Heart left ventricle (tissue), 16 donors: ENCODE measurements around the gene STUB1. TPM values are rescaled to one million over a fixed set of nuclear protein-coding genes. Genes with fewer than 3 reads are reported as not detected.

Experiments used
- ATAC-seq, 4 donors: fragments of 200-7000 bp; cut with Tn5 transposase; one replicate each; pipeline ENCODE4 v1.9.1; 2020 to 2022; ENCODE audit warnings: moderate library complexity in 4 of 4, mild to moderate bottlenecking in 3 of 4, moderate number of reproducible peaks in 1 of 4
- DNase-seq, 5 donors: peaks; one replicate each; pipeline ENCODE4 v3.0.0-alpha.2; 2020
- H3K27ac ChIP-seq, 12 donors: fragments of 200-600 bp; sonication (generic) in 4 of 12; one replicate each; pipeline versions ENCODE4 v1.5.0 to v1.8.0; 2016 to 2022; ENCODE audit warnings: mild to moderate bottlenecking in 2 of 12
- H3K27me3 ChIP-seq, 9 donors: fragments of 200-600 bp; sonication (generic) in 2 of 9; one replicate each; pipeline versions ENCODE4 v1.5.1 to v1.8.0; 2016 to 2022; ENCODE audit warnings: mild to moderate bottlenecking in 3 of 9
- H3K36me3 ChIP-seq, 9 donors: fragments of 200-600 bp; sonication (generic) in 2 of 9; one replicate each; pipeline versions ENCODE4 v1.5.0 to v1.8.0; 2018 to 2022; ENCODE audit warnings: mild to moderate bottlenecking in 2 of 9
- H3K4me1 ChIP-seq, 12 donors: fragments of 200-600 bp; sonication (generic) in 4 of 12; one replicate each; pipeline versions ENCODE4 v1.5.0 to v1.8.0; 2016 to 2022; ENCODE audit warnings: mild to moderate bottlenecking in 3 of 12
- H3K4me3 ChIP-seq, 12 donors: fragments of 200-600 bp; sonication (generic) in 4 of 12; one replicate each; pipeline versions ENCODE4 v1.5.0 to v1.8.0; 2017 to 2022; ENCODE audit warnings: mild to moderate bottlenecking in 9 of 12, moderate library complexity in 4 of 12
- H3K9me3 ChIP-seq, 12 donors: fragments of 200-600 bp; sonication (generic) in 4 of 12; one replicate each; pipeline versions ENCODE4 v1.5.0 to v1.8.0; 2016 to 2022; ENCODE audit warnings: mild to moderate bottlenecking in 1 of 12
- POLR2A ChIP-seq, 2 donors: fragments of 450-650 bp; IDR thresholded peaks; one replicate each; pipeline ENCODE4 v1.6.1; 2017; ENCODE audit warnings: antibody characterized with exemption in 2 of 2, mild to moderate bottlenecking in 2 of 2, moderate library complexity in 2 of 2
- WGBS, 4 donors: extraction: QIAGEN DNeasy Blood & Tissue Kit in 2 of 4; methylation state at CpG; one replicate each; pipeline versions ENCODE4 v1.1.5 to v1.1.7; 2013 to 2018; 5-methylcytosine and 5-hydroxymethylcytosine counted together
- intact Hi-C, 10 donors: fragments of 100-400 bp; cut with DNase I; formaldehyde crosslinking; loops; one replicate each; pipeline versions ENCODE4 v1.11.1 to v1.14.2; 2022
- polyA plus RNA-seq, 2 donors: library from polyadenylated mRNA; stranded (reverse); fragments of 200-250 nt; gene quantifications; one replicate each; pipeline ENCODE4 v1.2.3, GENCODE V29; 2013
- total RNA-seq, 9 donors: library from RNA; depleted of rRNA in 2 of 9; stranded (reverse); fragments of >200 nt in 2 of 9; fragmentation: NEBNext Ultra II Directional in 3 of 9; extraction: Animal tissue kit (Norgen Biotek cat#: 25700) in 3 of 9; gene quantifications; one replicate each; pipeline versions ENCODE4 v1.1.0 to v1.2.4, GENCODE V29; 2016 to 2023
- TF ChIP-seq, protein P1 (sequence below), 12 donors: fragments of 200-600 bp; sonication (generic) in 4 of 12; IDR thresholded peaks; one replicate each; pipeline versions ENCODE4 v1.5.0 to v1.8.0; 2018 to 2022; ENCODE audit warnings: antibody characterized with exemption in 12 of 12, mild to moderate bottlenecking in 5 of 12
- donor health status: ischemic (EF 13 %, LVEDD 7.1; RV severe dilation, severe dysfunction).
- donor health status: healthy with polysubstance abuse.
- donor health status: DM: no; HTN: yes; CAD: no.
- donor health status: DM: no; HTN: no; CAD: no.
- donor health status: ischemic (EF 25% LVEDD 6.9; RV normal size, moderate dysfunction).
- donor health status: ischemic (EF 25% LVEDD 5.7; RV mildly dilated, moderate dysfunction).
- donor health status: healthy.
- donor health status: DM: yes; HTN: yes; CAD: no.
- donor health status: ischemic (EF 35%, LVEDD 5.7; RV mildly dilated, moderate dysfunction).
- donor health status: nonischemic (EF 11% LVEDD 7.7; RV severe dilation, severe dysfunction).
- donor health status: DM: yes; HTN: yes; CAD: no.
- donor health status: PGD.
- donor health status: ischemic (EF 29% LVEDD 5.4; RV normal size, mild dysfunction).
- donor health status: nonischemic (EF 23%, LVEDD 6.1; RV moderate dilation, normal function).

STUB1 gene
- total and polyA plus RNA-seq, 11 donors = 93.7 to 198 (median 116) TPM

DNA sequence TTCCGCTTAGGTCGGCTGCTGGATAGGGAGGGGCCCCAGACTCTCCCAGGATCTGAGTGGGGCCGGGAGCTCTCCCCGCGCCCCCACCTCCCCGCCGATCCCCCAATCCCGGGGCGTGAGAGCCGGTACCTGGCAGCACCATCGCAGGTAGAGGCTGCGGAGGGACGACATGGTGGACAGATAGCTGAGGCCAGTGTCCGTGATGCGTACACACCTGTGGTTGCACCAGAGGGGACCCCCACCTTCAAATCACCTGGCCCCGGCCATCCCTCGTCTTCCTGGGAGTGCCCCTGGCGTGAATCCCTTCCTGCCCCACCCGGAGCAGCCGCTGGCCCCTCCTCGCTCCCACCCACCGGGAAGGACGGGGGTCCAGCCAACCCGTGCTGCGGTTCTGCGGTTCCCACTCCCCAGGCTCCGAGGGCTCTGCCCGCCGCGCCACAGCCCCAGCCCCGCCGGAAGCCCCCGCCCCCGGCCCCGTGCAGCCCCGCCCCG is 14.7 kb downstream of the STUB1 start:
- H3K36me3 ChIP-seq = no peaks in the 10 kb centered on the region
- TF ChIP-seq, protein P1, sequence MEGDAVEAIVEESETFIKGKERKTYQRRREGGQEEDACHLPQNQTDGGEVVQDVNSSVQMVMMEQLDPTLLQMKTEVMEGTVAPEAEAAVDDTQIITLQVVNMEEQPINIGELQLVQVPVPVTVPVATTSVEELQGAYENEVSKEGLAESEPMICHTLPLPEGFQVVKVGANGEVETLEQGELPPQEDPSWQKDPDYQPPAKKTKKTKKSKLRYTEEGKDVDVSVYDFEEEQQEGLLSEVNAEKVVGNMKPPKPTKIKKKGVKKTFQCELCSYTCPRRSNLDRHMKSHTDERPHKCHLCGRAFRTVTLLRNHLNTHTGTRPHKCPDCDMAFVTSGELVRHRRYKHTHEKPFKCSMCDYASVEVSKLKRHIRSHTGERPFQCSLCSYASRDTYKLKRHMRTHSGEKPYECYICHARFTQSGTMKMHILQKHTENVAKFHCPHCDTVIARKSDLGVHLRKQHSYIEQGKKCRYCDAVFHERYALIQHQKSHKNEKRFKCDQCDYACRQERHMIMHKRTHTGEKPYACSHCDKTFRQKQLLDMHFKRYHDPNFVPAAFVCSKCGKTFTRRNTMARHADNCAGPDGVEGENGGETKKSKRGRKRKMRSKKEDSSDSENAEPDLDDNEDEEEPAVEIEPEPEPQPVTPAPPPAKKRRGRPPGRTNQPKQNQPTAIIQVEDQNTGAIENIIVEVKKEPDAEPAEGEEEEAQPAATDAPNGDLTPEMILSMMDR (IDR thresholded peaks at IDR 0.05) = no peak
- TF ChIP-seq POLR2A (IDR thresholded peaks at IDR 0.05) = no peak
- H3K4me1 ChIP-seq = peaks cover 0 to 36% (median 15%) of the 10 kb centered on the region in 12 donors
- H3K27me3 ChIP-seq = peaks cover 11 to 81% (median 57%) of the 10 kb centered on the region in 9 donors
- no peaks in the 10 kb centered on the region for H3K9me3 ChIP-seq
- no peak for DNase-seq
- intact Hi-C loops = no loop called here
- ATAC-seq = no peak
- WGBS, 4 donors = 1 to 5% (median 2%) methylated on average over 14 to 37 of the region's 37 CpGs
- peak overlapping the region in 4 of 12 donors; percentile 8 to 51 (median 21) for H3K4me3 ChIP-seq
- H3K27ac ChIP-seq = no peak overlapping the region

DNA sequence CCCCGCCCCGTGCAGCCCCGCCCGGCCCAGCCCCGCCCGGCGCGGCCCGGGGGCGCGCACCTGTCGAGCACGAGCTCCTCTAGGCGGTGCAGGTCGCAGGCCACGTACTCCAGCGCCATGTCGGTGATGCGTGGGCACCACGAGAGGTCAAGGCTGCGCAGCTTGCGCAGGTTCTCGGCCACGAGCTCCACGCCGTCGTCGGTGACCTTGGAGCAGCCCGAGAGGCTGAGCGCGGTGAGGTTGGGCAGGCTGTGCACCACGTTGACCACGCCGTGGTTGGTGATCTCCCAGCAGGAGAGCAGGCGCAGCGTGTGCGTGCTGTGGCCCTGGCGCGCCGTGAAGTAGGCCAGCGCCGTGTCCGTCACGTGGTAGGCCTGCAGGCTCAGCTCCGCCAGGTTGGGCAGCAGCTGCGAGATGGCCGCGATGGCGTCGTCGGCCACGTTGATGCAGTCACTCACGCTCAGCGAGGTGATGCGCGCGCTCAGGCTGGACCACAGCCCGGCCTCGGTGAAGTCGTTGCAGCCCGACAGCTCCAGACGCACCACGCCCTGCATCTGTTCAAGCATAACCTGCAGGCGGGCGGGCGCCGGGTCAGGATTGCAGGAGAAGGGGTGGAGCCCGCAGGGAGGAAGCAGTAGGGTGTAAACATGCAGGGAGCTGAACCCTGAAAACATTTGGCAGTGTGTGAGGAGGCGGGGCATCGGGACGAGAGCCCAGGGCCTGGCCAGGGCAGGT is 15.3 kb downstream of the STUB1 start:
- no peaks in the 10 kb centered on the region for H3K36me3 ChIP-seq
- peaks cover 14 to 87% (median 63%) of the 10 kb centered on the region in 9 donors for H3K27me3 ChIP-seq
- no peaks in the 10 kb centered on the region for H3K9me3 ChIP-seq
- no peak for DNase-seq
- no peak for TF ChIP-seq POLR2A (IDR thresholded peaks at IDR 0.05)
- TF ChIP-seq, protein P1 (IDR thresholded peaks at IDR 0.05) = no peak
- H3K4me3 ChIP-seq = peak overlapping the region in 5 of 12 donors; percentile 12 to 51 (median 25)
- peak in 2 of 4 donors; percentile 5 to 6 for ATAC-seq
- peaks cover 0 to 34% (median 13%) of the 10 kb centered on the region in 12 donors for H3K4me1 ChIP-seq
- H3K27ac ChIP-seq = no peak overlapping the region
- WGBS, 4 donors = 2 to 9% (median 4%) methylated on average over 9 to 71 of the region's 71 CpGs
- intact Hi-C loops = no loop called here

DNA sequence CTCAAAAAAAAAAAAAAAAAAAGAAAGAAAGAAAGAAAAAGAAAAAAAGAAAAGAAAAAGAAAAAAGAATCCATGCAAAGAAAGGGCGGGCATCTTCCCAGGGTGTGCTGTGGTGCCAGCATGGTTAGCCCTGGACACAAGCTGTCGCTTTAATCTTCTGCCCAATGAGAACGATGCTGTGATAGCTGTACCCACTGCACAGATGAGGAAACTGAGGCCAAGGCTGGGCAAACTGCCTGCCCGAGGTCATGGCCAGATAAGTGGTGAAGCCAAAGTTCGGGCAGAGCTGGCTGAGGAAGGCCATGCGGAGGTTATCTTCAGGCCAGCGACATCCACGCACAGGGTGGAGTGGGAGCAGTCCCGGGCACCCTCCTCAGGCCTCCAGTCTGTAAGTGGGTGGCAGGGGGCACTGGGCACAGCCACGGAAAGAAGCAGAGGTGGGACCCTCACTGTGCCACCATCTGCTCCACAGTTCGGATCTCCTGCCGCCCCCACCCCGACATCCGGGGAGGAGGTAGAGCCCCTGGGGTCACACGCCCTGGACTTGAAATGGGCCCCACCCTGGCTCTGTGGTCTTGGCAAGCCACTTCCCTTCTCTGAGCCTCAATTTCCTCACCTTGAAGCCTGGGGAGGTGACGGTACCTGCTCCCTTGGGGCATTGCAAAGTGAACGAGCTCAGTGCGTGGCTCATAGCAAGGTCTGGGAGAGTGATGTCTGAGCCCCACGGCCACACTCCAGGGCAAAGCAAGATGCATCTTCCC is 18.9 kb downstream of the STUB1 start:
- no peaks in the 10 kb centered on the region for H3K9me3 ChIP-seq
- TF ChIP-seq POLR2A (IDR thresholded peaks at IDR 0.05) = no peak
- TF ChIP-seq, protein P1 (IDR thresholded peaks at IDR 0.05) = no peak
- ATAC-seq (no peak), DNase-seq (no peak)
- no peaks in the 10 kb centered on the region for H3K36me3 ChIP-seq
- intact Hi-C loops = no loop called here
- no peak overlapping the region for H3K27ac ChIP-seq
- H3K4me1 ChIP-seq = peaks cover 0 to 29% (median 13%) of the 10 kb centered on the region in 12 donors
- peaks cover 33 to 99% (median 78%) of the 10 kb centered on the region in 9 donors for H3K27me3 ChIP-seq
- WGBS, 4 donors = 67 to 73% (median 69%) methylated on average over 19 of the region's 19 CpGs
- H3K4me3 ChIP-seq = no peak overlapping the region
